Testis (tissue), 3 donors: ENCODE data around the gene SENP7. TPM values are rescaled to one million over a fixed set of nuclear protein-coding genes. Genes with fewer than 3 reads are reported as not detected.
A peak's percentile ranks its signal among the peaks of the same experiment; 100 is the strongest.

ENCODE experiments used
- DNase-seq: peaks from one replicate; pipeline ENCODE4 v3.0.0-alpha.2; 2019
- H3K27ac ChIP-seq, 2 donors: fragments of 200-600 bp; sonication (generic); one replicate each; pipeline ENCODE4 v1.5.1; 2019
- H3K27me3 ChIP-seq: fragments of 200-600 bp; sonication (generic); one replicate; pipeline ENCODE4 v1.5.1; 2019
- H3K36me3 ChIP-seq: fragments of 200-600 bp; sonication (generic); one replicate; pipeline ENCODE4 v1.5.1; 2017; ENCODE audit warnings: low read depth; ENCODE audit errors: missing control alignments
- H3K4me1 ChIP-seq: fragments of 200-600 bp; sonication (generic); one replicate; pipeline ENCODE4 v1.5.1; 2019
- H3K4me3 ChIP-seq, 2 donors: fragments of 200-600 bp; sonication (generic); one replicate each; pipeline ENCODE4 v1.5.1; 2017 to 2019
- H3K9me3 ChIP-seq: fragments of 200-600 bp; sonication (generic); one replicate; pipeline ENCODE4 v1.5.1; 2017
- POLR2A ChIP-seq: fragments of 450-650 bp; IDR thresholded peaks from one replicate; pipeline ENCODE4 v1.6.1; 2017; ENCODE audit warnings: antibody characterized with exemption, mild to moderate bottlenecking, moderate library complexity
- WGBS, 2 donors: methylation state at CpG; one replicate each; pipeline ENCODE4 v1.1.5; 2018; 5-methylcytosine and 5-hydroxymethylcytosine counted together
- intact Hi-C: fragments of 100-400 bp; cut with DNase I; formaldehyde crosslinking; loops from one replicate; pipeline ENCODE4 v1.15.1; 2023; ENCODE audit warnings: low total_unique reads
- polyA plus RNA-seq: library from polyadenylated mRNA; stranded (reverse); fragments of 350-450 nt; fragmentation: Illumina TruSeq; extraction: RNeasy Lipid Tissue Mini Kit (QIAGEN cat#74804); gene quantifications from one replicate; pipeline ENCODE4 v1.2.3, GENCODE V29; 2014; ENCODE audit warnings: low read depth, low replicate concordance; ENCODE audit not compliant: insufficient read depth
- total RNA-seq, 2 donors: library from RNA; depleted of rRNA; stranded (reverse); fragments of >200 nt; gene quantifications; one replicate each; pipeline ENCODE4 v1.2.3, GENCODE V29; 2016
- TF ChIP-seq, protein P1 (sequence below), 3 experiments: fragments of 450-650 bp in 2 of 3; fragments of 200-600 bp in 1 of 3; sonication (generic) in 1 of 3; IDR thresholded peaks; one replicate each; pipeline ENCODE4 v1.5.1; 2016 to 2019; ENCODE audit warnings: antibody characterized with exemption in 3 of 3, mild to moderate bottlenecking in 2 of 3, moderate library complexity in 1 of 3

The SENP7 gene
- total and polyA plus RNA-seq, 3 donors from 2014 or later: 12.6 to 25.7 (median 23.9) TPM

- DNase-seq: no peak
- H3K27me3 ChIP-seq: no peaks in the 10 kb centered on the region
- no peaks in the 10 kb centered on the region for H3K36me3 ChIP-seq
- no peaks in the 10 kb centered on the region for H3K4me1 ChIP-seq
- TF ChIP-seq POLR2A: no peak
- TF ChIP-seq, protein P1, sequence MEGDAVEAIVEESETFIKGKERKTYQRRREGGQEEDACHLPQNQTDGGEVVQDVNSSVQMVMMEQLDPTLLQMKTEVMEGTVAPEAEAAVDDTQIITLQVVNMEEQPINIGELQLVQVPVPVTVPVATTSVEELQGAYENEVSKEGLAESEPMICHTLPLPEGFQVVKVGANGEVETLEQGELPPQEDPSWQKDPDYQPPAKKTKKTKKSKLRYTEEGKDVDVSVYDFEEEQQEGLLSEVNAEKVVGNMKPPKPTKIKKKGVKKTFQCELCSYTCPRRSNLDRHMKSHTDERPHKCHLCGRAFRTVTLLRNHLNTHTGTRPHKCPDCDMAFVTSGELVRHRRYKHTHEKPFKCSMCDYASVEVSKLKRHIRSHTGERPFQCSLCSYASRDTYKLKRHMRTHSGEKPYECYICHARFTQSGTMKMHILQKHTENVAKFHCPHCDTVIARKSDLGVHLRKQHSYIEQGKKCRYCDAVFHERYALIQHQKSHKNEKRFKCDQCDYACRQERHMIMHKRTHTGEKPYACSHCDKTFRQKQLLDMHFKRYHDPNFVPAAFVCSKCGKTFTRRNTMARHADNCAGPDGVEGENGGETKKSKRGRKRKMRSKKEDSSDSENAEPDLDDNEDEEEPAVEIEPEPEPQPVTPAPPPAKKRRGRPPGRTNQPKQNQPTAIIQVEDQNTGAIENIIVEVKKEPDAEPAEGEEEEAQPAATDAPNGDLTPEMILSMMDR (IDR thresholded peaks at IDR 0.05): no peak
- intact Hi-C loops: no loop called here
- 20 to 27% methylated on average over 3 of the region's 3 CpGs for WGBS, 2 donors
- no peak overlapping the region for H3K27ac ChIP-seq
- H3K9me3 ChIP-seq: no peaks in the 10 kb centered on the region
- H3K4me3 ChIP-seq: no peak overlapping the region
Observed at GRCh38 chr3:101377796-101378195, 135.2 kb downstream of the SENP7 start.

- no peaks in the 10 kb centered on the region for H3K4me1 ChIP-seq
- peak overlapping the region in 1 of 2 donors; percentile 38 for H3K27ac ChIP-seq
- 70% methylated on average over 4 of the region's 4 CpGs for WGBS, 2 donors
- no peaks in the 10 kb centered on the region for H3K9me3 ChIP-seq
- intact Hi-C loops: no loop called here
- no peak overlapping the region for H3K4me3 ChIP-seq
- H3K27me3 ChIP-seq: no peaks in the 10 kb centered on the region
- no peak for DNase-seq
- H3K36me3 ChIP-seq: no peaks in the 10 kb centered on the region
- TF ChIP-seq, protein P1 (IDR thresholded peaks at IDR 0.05): no peak
Observed at GRCh38 chr3:101377209-101377608, 135.8 kb downstream of the SENP7 start.

DNA sequence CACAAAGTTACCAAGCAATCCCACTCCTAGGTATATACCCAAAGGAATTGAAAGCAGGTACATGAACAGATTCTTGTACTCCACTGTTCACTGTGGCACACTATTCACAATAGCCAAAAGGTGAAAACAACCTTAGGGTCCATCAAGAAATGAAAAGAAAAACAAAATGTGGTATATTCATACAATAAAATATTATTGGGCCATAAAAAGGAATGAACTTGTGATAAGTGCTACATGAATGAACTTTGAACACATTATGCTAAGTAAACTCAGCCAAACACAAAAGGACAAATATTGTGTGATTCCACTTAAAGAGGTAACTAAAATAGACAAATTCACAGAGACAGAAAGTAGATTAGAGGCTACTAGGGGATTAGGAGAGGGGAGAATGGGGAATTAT, 137.4 kb downstream of the SENP7 start:
- H3K4me1 ChIP-seq: no peaks in the 10 kb centered on the region
- H3K4me3 ChIP-seq: no peak overlapping the region
- H3K27ac ChIP-seq: no peak overlapping the region
- H3K9me3 ChIP-seq: no peaks in the 10 kb centered on the region
- no peak for DNase-seq
- no peaks in the 10 kb centered on the region for H3K36me3 ChIP-seq
- no peak for TF ChIP-seq POLR2A
- TF ChIP-seq, protein P1 (IDR thresholded peaks at IDR 0.05): no peak
- intact Hi-C loops: no loop called here
- no peaks in the 10 kb centered on the region for H3K27me3 ChIP-seq

DNA sequence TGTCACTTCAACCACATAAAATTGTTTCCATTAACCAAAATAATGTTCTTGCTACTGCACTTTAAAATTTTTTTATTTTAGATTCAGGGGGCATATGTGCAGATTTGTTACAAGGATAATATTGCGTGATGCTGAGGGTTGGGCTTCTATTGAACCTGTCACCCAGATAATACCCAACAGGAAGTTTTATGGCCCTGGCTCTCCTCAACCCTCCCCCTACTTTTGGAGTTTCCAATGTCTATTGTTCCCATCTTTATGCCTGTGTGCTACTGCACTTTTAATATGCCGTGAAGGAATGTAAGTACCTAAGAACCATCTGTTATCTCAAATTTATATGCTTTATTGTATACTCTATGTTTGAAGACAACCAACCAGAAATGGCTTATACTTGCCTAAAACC, 150.6 kb downstream of the SENP7 start:
- no peak overlapping the region for H3K4me3 ChIP-seq
- H3K4me1 ChIP-seq: no peaks in the 10 kb centered on the region
- no peaks in the 10 kb centered on the region for H3K36me3 ChIP-seq
- intact Hi-C loops: no loop called here
- no peak overlapping the region for H3K27ac ChIP-seq
- DNase-seq: no peak
- 84 to 89% methylated on average over 2 of the region's 2 CpGs for WGBS, 2 donors
- no peaks in the 10 kb centered on the region for H3K9me3 ChIP-seq
- H3K27me3 ChIP-seq: no peaks in the 10 kb centered on the region
- TF ChIP-seq, protein P1 (IDR thresholded peaks at IDR 0.05): no peak
- no peak for TF ChIP-seq POLR2A

DNA sequence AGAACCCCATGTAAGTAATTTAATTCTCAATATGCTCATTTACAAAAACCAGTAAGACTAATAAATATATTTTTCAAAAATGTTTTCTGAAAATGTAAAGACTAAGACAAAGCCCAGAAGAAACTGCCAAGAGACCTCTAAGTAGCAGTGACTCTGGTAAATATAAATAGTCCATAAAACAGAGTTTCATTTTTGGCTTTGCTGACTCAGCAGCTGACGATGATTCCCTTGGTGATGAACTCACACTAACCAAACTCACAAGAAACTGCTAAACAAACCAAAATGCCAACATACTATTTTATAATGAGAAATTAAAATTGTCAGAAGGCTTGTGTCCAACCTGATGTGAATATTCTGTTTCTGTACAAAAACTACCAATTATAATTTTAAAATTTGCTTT, 161.2 kb downstream of the SENP7 start:
- no peaks in the 10 kb centered on the region for H3K36me3 ChIP-seq
- H3K27me3 ChIP-seq: no peaks in the 10 kb centered on the region
- H3K9me3 ChIP-seq: no peaks in the 10 kb centered on the region
- H3K4me3 ChIP-seq: no peak overlapping the region
- no peak overlapping the region for H3K27ac ChIP-seq
- H3K4me1 ChIP-seq: no peaks in the 10 kb centered on the region
- no peak for TF ChIP-seq POLR2A
- TF ChIP-seq, protein P1 (IDR thresholded peaks at IDR 0.05): no peak
- intact Hi-C loops: no loop called here
- DNase-seq: no peak
- WGBS, 2 donors: 73 to 88% methylated on average over 1 of the region's 1 CpG
